Activated T-helper 17 cell treated with anti-CD3 and anti-CD28 coated beads, Interleukin-2, amount 50 U/mL, for 72 hours (primary cell): ENCODE results near the gene FOXA1. TPM values are rescaled to one million over a fixed set of nuclear protein-coding genes. Genes with fewer than 3 reads are reported as not detected.

Experiments used
- ATAC-seq: fragments of 150-1000 bp; cut with Tn5 transposase; replicated peaks from 2 replicates; pipeline ENCODE4 v1.10.0; 2021; ENCODE audit warnings: mild to moderate bottlenecking, moderate library complexity
- H3K27ac Mint-ChIP-seq: one replicate; pipeline ENCODE4 v1.8.0; 2022; ENCODE audit warnings: mixed read lengths
- H3K27me3 Mint-ChIP-seq: one replicate; pipeline ENCODE4 v1.8.0; 2022; ENCODE audit warnings: mixed read lengths
- H3K36me3 Mint-ChIP-seq: one replicate; pipeline ENCODE4 v1.8.0; 2022; ENCODE audit warnings: low read depth, mild to moderate bottlenecking, mixed read lengths
- H3K4me1 Mint-ChIP-seq: one replicate; pipeline ENCODE4 v1.8.0; 2022; ENCODE audit warnings: mixed read lengths
- H3K4me3 Mint-ChIP-seq: one replicate; pipeline ENCODE4 v1.8.0; 2022; ENCODE audit warnings: mild to moderate bottlenecking, mixed read lengths
- H3K9me3 Mint-ChIP-seq: one replicate; pipeline ENCODE4 v1.8.0; 2022; ENCODE audit warnings: mixed read lengths
- total RNA-seq, 2 donors: library from RNA; stranded (reverse); gene quantifications; one replicate each; pipeline ENCODE4 v1.2.3, GENCODE V29; 2022

The FOXA1 gene
- total RNA-seq, 2 donors from 2014 or later, result 0.21 TPM; not detected in 1

- no peak for ATAC-seq
- H3K27me3 Mint-ChIP-seq, result peaks cover 51% of the 10 kb centered on the region
- peaks cover 3% of the 10 kb centered on the region for H3K9me3 Mint-ChIP-seq
- H3K4me3 Mint-ChIP-seq, result no peak overlapping the region
- no peak overlapping the region for H3K27ac Mint-ChIP-seq
- peaks cover 18% of the 10 kb centered on the region for H3K36me3 Mint-ChIP-seq
- peaks cover 7% of the 10 kb centered on the region for H3K4me1 Mint-ChIP-seq
These were observed 2.5 kb upstream of the FOXA1 start for GRCh38 chr14:37597538-37597913.

GRCh38 chr14:37596790-37597472 lies 1.9 kb upstream of the FOXA1 start:
- Mint-ChIP-seq H3K27ac (no peak overlapping the region), H3K4me1 (peaks cover 7% of the 10 kb centered on the region), H3K4me3 (no peak overlapping the region), H3K9me3 (peaks cover 3% of the 10 kb centered on the region), H3K27me3 (peaks cover 54% of the 10 kb centered on the region), H3K36me3 (peaks cover 18% of the 10 kb centered on the region)
- ATAC-seq, result no peak

DNA sequence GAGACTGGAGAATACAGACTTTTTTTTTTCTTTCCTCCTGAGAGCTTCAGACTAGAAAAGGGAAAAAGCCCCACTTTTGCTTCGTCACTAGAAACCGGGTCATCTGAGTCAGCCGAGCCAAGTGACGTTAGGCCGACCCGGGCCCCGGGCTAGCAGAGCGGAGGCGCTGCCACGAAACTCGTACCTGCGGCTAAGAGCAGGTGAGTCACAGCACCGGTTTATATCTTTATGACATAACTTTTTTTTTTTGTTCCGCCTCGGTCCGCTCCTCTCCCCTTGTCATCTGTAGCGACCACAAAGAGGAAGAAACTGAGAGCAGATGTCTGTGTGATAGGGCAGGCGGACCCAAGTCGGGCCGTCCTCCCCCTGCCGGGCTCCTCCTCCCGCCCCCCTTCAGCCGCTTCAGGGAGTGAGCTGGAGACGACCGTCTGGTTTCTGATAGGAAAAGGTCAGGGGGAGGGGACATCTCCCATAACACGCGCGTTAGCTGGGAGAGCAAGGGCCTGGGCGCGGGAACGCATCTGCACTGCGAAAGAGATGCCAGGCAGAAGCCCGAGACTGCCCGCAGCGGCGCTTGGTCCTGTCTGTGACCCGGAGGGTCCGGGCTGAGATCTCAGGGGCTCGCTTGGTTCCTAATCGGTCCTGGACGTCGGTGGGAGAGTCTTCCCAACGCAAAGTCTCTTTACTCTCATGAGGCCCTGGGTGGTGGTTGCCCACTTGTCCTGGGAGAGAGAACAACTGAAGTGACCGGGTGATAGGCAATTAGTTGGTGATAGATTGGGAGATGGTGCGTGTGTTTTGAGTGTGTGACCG lies 966 bp upstream of the FOXA1 start:
- peaks cover 55% of the 10 kb centered on the region for H3K27me3 Mint-ChIP-seq
- peak overlapping the region; percentile 73 for H3K4me3 Mint-ChIP-seq
- H3K4me1 Mint-ChIP-seq, result peaks cover 7% of the 10 kb centered on the region
- H3K9me3 Mint-ChIP-seq, result no peaks in the 10 kb centered on the region
- peaks cover 23% of the 10 kb centered on the region for H3K36me3 Mint-ChIP-seq
- peak overlapping the region; percentile 85 for H3K27ac Mint-ChIP-seq
- peak; percentile 97 for ATAC-seq

GRCh38 chr14:37594238-37594970 lies 645 bp downstream of the FOXA1 start:
- Mint-ChIP-seq H3K9me3 (peaks cover under 1% of the 10 kb centered on the region), H3K27me3 (peaks cover 57% of the 10 kb centered on the region), H3K36me3 (peaks cover 26% of the 10 kb centered on the region), H3K27ac (no peak overlapping the region), H3K4me3 (peak overlapping the region; percentile 53), H3K4me1 (peaks cover 7% of the 10 kb centered on the region)
- ATAC-seq, result no peak

DNA sequence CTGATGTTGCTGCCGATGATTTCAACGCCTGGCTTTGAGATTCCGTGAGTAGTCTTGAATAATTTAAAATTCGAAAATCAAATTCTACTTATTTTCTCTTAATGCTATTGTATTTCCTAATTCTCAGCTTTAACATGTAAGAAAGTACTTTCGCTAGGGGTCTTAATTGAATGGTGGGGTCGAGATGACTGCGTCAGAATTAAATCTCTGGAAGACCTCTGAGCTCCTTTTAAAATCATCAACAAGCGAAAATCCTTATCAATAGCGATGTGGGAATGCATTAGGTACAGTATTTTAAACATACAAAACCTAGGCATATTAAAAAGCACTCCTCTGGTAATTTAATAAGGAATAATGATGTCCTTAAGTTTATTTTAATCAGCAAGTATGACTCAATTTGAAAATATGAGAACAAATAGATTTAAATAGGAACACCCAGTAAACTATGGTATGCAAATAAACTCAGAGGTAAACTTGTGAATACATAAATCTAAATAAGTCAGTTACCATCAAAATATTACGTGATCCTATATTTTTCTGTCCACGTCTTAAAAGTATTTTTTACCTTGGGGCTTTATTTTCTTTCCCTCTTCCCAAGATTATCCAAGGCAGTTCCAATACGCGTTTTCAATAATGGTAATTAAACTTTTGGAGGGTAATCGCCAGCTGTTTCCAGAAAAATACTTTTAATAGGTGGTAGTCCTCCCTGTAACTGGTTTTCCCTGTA lies 1.4 kb downstream of the FOXA1 start:
- Mint-ChIP-seq H3K27ac (no peak overlapping the region), H3K4me3 (peak overlapping the region; percentile 53), H3K9me3 (peaks cover 7% of the 10 kb centered on the region), H3K4me1 (peaks cover 7% of the 10 kb centered on the region), H3K36me3 (peaks cover 20% of the 10 kb centered on the region), H3K27me3 (peaks cover 58% of the 10 kb centered on the region)
- no peak for ATAC-seq

- peaks cover 7% of the 10 kb centered on the region for H3K9me3 Mint-ChIP-seq
- peaks cover 7% of the 10 kb centered on the region for H3K4me1 Mint-ChIP-seq
- peaks cover 60% of the 10 kb centered on the region for H3K27me3 Mint-ChIP-seq
- H3K36me3 Mint-ChIP-seq, result peaks cover 20% of the 10 kb centered on the region
- H3K27ac Mint-ChIP-seq, result no peak overlapping the region
- ATAC-seq, result no peak
- H3K4me3 Mint-ChIP-seq, result no peak overlapping the region
These were observed 2.3 kb downstream of the FOXA1 start for GRCh38 chr14:37592482-37593408.

DNA sequence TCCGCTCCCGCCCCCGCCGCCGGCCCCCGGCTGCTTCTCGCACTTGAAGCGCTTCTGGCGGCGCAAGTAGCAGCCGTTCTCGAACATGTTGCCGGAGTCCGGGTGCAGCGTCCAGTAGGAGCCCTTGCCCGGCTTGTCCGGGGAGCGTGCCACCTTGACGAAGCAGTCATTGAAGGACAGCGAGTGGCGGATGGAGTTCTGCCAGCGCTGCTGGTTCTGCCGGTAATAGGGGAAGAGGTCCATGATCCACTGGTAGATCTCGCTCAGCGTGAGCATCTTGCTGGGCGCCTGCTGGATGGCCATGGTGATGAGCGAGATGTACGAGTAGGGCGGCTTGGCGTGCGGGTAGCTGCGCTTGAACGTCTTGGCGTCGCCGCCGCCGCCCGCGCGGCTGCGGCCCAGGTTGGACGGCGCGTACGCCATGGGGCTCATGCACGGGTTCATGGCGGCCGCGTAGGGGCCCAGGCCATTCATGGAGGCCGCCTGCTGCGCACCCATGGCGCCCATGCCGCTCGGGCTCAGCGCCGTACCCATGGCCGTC lies 3.0 kb downstream of the FOXA1 start:
- no peak overlapping the region for H3K27ac Mint-ChIP-seq
- no peak for ATAC-seq
- peaks cover 7% of the 10 kb centered on the region for H3K9me3 Mint-ChIP-seq
- H3K36me3 Mint-ChIP-seq, result peaks cover 23% of the 10 kb centered on the region
- peaks cover 7% of the 10 kb centered on the region for H3K4me1 Mint-ChIP-seq
- H3K4me3 Mint-ChIP-seq, result no peak overlapping the region
- H3K27me3 Mint-ChIP-seq, result peaks cover 63% of the 10 kb centered on the region

- peaks cover 24% of the 10 kb centered on the region for H3K36me3 Mint-ChIP-seq
- no peak for ATAC-seq
- H3K4me3 Mint-ChIP-seq, result no peak overlapping the region
- no peak overlapping the region for H3K27ac Mint-ChIP-seq
- H3K27me3 Mint-ChIP-seq, result peaks cover 61% of the 10 kb centered on the region
- peaks cover 7% of the 10 kb centered on the region for H3K4me1 Mint-ChIP-seq
- peaks cover 7% of the 10 kb centered on the region for H3K9me3 Mint-ChIP-seq
These were observed 3.6 kb downstream of the FOXA1 start for GRCh38 chr14:37591311-37591940.

- Mint-ChIP-seq H3K9me3 (peaks cover 7% of the 10 kb centered on the region), H3K27me3 (peaks cover 62% of the 10 kb centered on the region), H3K4me1 (peaks cover 4% of the 10 kb centered on the region), H3K27ac (no peak overlapping the region), H3K36me3 (peaks cover 16% of the 10 kb centered on the region), H3K4me3 (no peak overlapping the region)
- ATAC-seq, result no peak
These were observed 4.5 kb downstream of the FOXA1 start for GRCh38 chr14:37590428-37591139.

DNA sequence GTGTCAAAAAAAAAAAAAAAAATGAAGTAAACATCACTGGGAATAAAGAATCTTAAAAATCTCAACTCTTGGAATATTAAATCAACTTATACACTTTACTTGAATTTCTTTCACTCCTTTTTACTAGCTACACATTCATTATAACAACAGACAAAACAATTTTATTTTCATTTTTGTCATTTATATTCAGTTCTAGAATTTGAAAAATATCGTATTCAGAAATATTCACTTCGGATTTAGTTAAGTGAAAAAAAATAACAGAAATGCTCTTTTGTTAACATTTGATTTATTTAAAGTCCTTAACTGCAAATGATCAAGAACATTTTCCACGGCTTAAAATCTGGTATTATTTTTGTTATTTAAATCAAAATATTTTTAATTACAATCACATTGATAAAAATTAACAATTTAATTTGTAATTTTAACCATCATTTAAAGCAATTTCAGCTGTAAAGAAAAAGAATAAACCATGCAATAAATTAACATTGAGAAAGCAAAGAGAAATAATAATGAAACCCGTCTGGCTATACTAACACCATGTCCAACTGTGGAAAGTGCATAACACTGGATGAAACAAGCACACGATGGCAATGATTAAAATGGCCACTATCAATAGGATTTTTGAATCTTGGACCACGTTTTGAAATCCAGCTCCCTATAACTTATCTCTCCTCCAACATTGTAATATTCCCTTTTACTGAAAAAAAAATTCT lies 5.2 kb downstream of the FOXA1 start:
- peaks cover 14% of the 10 kb centered on the region for H3K36me3 Mint-ChIP-seq
- H3K4me1 Mint-ChIP-seq, result peaks cover 3% of the 10 kb centered on the region
- H3K9me3 Mint-ChIP-seq, result peaks cover 7% of the 10 kb centered on the region
- no peak for ATAC-seq
- H3K4me3 Mint-ChIP-seq, result no peak overlapping the region
- H3K27me3 Mint-ChIP-seq, result peaks cover 65% of the 10 kb centered on the region
- no peak overlapping the region for H3K27ac Mint-ChIP-seq

- Mint-ChIP-seq H3K36me3 (peaks cover 14% of the 10 kb centered on the region), H3K4me3 (no peak overlapping the region), H3K4me1 (peaks cover 2% of the 10 kb centered on the region), H3K27ac (no peak overlapping the region), H3K9me3 (peaks cover 7% of the 10 kb centered on the region), H3K27me3 (peaks cover 63% of the 10 kb centered on the region)
- ATAC-seq, result no peak
These were observed 5.9 kb downstream of the FOXA1 start for GRCh38 chr14:37588956-37589714.
